DND-41 (cell line): Measurements from ENCODE around the gene CREB1.

ENCODE experiments used
- CTCF ChIP-seq: IDR thresholded peaks from 2 replicates; pipeline ENCODE4 v1.5.1; 2012; ENCODE audit warnings: borderline replicate concordance, low read length, moderate library complexity, mild to moderate bottlenecking; ENCODE audit not compliant: poor library complexity, severe bottlenecking; ENCODE audit errors: extremely low read depth
- EZH2 ChIP-seq: IDR thresholded peaks from 3 replicates; pipeline ENCODE4 v1.6.1; 2012; ENCODE audit warnings: borderline replicate concordance, low read depth, mild to moderate bottlenecking, moderate library complexity, low read length, inconsistent platforms; ENCODE audit not compliant: severe bottlenecking

- no peak for TF ChIP-seq CTCF
- TF ChIP-seq EZH2 = no peak
Observed at GRCh38 chr2:207541933-207542332, 12.2 kb downstream of the CREB1 start.
